Measurements from ENCODE around the gene PCSK4.

DNA sequence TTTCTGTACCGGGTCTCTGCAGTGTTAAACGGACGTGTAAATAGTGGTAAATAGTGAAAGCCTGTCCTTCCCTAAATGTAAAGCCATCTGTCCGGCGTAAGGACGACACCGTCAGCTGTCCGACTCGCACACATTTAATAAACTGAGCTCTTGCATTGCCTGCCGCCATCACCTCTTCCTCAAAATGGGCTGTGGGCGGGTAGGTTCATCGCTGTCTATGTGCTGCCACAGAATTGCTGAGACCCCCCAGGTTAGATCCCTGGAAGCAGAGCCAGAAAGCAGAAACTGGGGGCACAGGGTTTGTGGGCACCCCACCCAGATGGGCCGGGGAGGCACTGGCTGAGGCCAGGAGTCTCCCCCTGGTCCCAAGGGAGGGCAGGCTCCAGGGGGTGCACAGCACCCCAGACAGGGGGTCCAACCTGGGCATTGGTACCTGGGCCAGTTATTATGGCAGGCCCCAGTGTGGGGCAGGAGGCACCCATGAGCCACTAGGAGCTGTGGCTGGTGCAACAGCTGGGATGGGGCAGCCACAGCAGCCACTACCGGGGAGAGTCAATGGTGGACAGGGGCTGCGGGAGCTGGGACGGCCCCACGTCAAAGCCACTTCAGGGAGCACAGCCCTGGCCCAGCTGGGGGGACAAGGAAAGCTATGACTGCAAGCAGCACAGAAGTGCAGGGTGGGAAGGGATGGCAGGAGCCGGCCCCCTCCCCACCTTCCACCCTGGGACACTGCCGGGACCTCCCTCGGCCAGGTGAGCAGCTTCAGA, 16.9 kb downstream of the PCSK4 start:
- TF ChIP-seq, protein P1, sequence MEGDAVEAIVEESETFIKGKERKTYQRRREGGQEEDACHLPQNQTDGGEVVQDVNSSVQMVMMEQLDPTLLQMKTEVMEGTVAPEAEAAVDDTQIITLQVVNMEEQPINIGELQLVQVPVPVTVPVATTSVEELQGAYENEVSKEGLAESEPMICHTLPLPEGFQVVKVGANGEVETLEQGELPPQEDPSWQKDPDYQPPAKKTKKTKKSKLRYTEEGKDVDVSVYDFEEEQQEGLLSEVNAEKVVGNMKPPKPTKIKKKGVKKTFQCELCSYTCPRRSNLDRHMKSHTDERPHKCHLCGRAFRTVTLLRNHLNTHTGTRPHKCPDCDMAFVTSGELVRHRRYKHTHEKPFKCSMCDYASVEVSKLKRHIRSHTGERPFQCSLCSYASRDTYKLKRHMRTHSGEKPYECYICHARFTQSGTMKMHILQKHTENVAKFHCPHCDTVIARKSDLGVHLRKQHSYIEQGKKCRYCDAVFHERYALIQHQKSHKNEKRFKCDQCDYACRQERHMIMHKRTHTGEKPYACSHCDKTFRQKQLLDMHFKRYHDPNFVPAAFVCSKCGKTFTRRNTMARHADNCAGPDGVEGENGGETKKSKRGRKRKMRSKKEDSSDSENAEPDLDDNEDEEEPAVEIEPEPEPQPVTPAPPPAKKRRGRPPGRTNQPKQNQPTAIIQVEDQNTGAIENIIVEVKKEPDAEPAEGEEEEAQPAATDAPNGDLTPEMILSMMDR (IDR thresholded peaks at IDR 0.05): no peak
- no peak for TF ChIP-seq POLR2AphosphoS5 (IDR thresholded peaks at IDR 0.05; ENCODE audit: insufficient read depth in 1 of 2, low read depth in 1 of 2)

All from vagina (tissue), 2 donors.